Measurements from ENCODE around the gene NXN.

DNA sequence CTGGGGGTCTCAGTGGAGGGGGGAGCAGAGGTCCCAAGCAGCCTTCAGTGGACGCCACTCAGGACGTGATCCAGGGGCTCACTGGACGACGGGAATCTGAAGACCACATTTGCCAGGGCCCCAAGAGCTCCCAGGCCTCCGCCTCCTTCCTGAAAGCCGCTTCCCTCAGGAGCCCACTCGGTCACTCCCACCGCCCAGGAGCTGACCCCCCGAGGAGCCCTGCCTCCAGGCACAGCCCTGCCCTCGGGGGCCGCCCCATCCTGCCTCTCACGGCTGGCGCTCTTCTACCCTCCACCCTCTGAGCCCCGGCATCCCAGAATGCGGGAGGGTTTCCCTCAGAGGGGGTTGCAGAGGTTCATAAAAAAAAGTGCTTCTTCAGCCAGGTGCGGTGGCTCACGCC lies 41.6 kb upstream of the NXN start:
- TF ChIP-seq ZNF274 (IDR thresholded peaks at IDR 0.05; ENCODE audit: low read depth, low read length) (no peak), YY1 (IDR thresholded peaks at IDR 0.05; ENCODE audit: insufficient read depth, insufficient read length) (no peak)

Measured in NT2/D1 (cell line).